ENCODE measurements around the gene TFR2. TPM values are rescaled to one million over a fixed set of nuclear protein-coding genes. Genes with fewer than 3 reads are reported as not detected.

The TFR2 gene
- total RNA-seq, 1 experiment from 2014 or later = 11.8 TPM

- H3K27me3 ChIP-seq (ENCODE audit: insufficient read depth, low read length) = no peaks in the 10 kb centered on the region
- peak overlapping the region; percentile 1; the same call in 1 of the 2 replicates for H3K27ac ChIP-seq (ENCODE audit: low read depth, low read length)
- TF ChIP-seq JUND (IDR thresholded peaks at IDR 0.05) = no peak
- no peak for TF ChIP-seq MAX (IDR thresholded peaks at IDR 0.05)
- no peak for TF ChIP-seq CTCF (IDR thresholded peaks at IDR 0.05 in 2 of 3, conservative IDR thresholded peaks at IDR 0.05 in 1 of 3; ENCODE audit: borderline replicate concordance in 1 of 3, insufficient read depth in 1 of 3, low read depth in 2 of 3, low read length in 2 of 3)
- no peak for TF ChIP-seq ATF3 (IDR thresholded peaks at IDR 0.05)
- TF ChIP-seq RAD21 (IDR thresholded peaks at IDR 0.05; ENCODE audit: low read depth) = no peak
- no peak for TF ChIP-seq ZBTB33 (IDR thresholded peaks at IDR 0.05; ENCODE audit: extremely low read depth, insufficient replicate concordance, low read length)
- H3K79me2 ChIP-seq (ENCODE audit: insufficient read depth, low read length) = peaks cover 11% of the 10 kb centered on the region; the same call in 1 of the 2 replicates
- H3K4me1 ChIP-seq (ENCODE audit: control insufficient read depth in 1 of 2, insufficient read depth in 2 of 2, low read length in 2 of 2) = peaks cover 2 to 22% of the 10 kb centered on the region in 2 experiments; a peak in 3 of 4 replicates
- no peak overlapping the region for H3K9ac ChIP-seq (ENCODE audit: low read length)
- no peak overlapping the region for H2AFZ ChIP-seq (ENCODE audit: low read depth, low read length, poor library complexity, severe bottlenecking)
- peak overlapping the region; percentile 88; the same call in 1 of the 2 replicates for H3K4me2 ChIP-seq (ENCODE audit: low read length)
- no peaks in the 10 kb centered on the region for H4K20me1 ChIP-seq (ENCODE audit: insufficient read depth)
- H3K4me3 ChIP-seq (replicated peaks in 1 of 2; ENCODE audit: low read depth in 1 of 2, low read length in 2 of 2) = no peak overlapping the region
- ChIA-PET CTCF (no interaction called here), RAD21 (ENCODE audit: low non-redundant PET in 1 of 2, low total read pairs in 2 of 2, uncharacterized antibody in 2 of 2, unreplicated experiment in 2 of 2) (no interaction called here), POLR2A (no interaction called here)
- H3K36me3 ChIP-seq (ENCODE audit: control insufficient read depth in 1 of 2, insufficient read depth in 2 of 2, low read length in 2 of 2) = peaks cover 8 to 9% of the 10 kb centered on the region in 2 experiments; a peak in 3 of 4 replicates
- intact Hi-C loops (cut with micrococcal nuclease) = no loop called here
- no peaks in the 10 kb centered on the region for H3K9me2 ChIP-seq (ENCODE audit: insufficient read depth)
- DNase-seq (ENCODE audit: low read depth, low spot score) = no peak
- TSS peak; percentile 18 for BruUV-seq (replicated peaks)
- no peaks in the 10 kb centered on the region for H3K9me3 ChIP-seq (ENCODE audit: control insufficient read depth in 1 of 2, insufficient read depth in 1 of 2, low read depth in 1 of 2, low read length in 2 of 2)
- ATAC-seq = no peak
Observed at GRCh38 chr7:100583132-100584053, 58.0 kb downstream of the TFR2 start.

Measured in HCT116 (cell line).